ENCODE measurements around the gene CACNG3.
"Not testable (repeated sequence)": the region's sequence is repeated elsewhere in the genome, so short reads cannot be mapped to it uniquely, and the experiment has no call there.

Gene CACNG3

GRCh38 chr16:24255456-24256371, at the start of gene CACNG3:
Gene CACNG3 (plus strand): TSS chr16:24256335. CDS start chr16:24256755, 420 bp downstream.
- peak; percentile 24 for DNase-seq

GRCh38 chr16:24206926-24207325, 49.2 kb upstream of the CACNG3 start:
- DNase-seq: no peak

- DNase-seq: no peak
These were observed 47.4 kb upstream of the CACNG3 start for GRCh38 chr16:24208710-24209109.

GRCh38 chr16:24214992-24215391, 41.1 kb upstream of the CACNG3 start:
- DNase-seq: no peak

GRCh38 chr16:24216961-24217360, 39.2 kb upstream of the CACNG3 start:
- no peak for DNase-seq

GRCh38 chr16:24217461-24217860, 38.7 kb upstream of the CACNG3 start:
- no peak for DNase-seq

GRCh38 chr16:24218299-24218698, 37.8 kb upstream of the CACNG3 start:
- DNase-seq: no peak

GRCh38 chr16:24221219-24221618, 34.9 kb upstream of the CACNG3 start:
- DNase-seq: no peak

GRCh38 chr16:24228514-24228913, 27.6 kb upstream of the CACNG3 start:
- DNase-seq: no peak

GRCh38 chr16:24232936-24233335, 23.2 kb upstream of the CACNG3 start:
- no peak for DNase-seq

- DNase-seq: no peak
These were observed 21.4 kb upstream of the CACNG3 start for GRCh38 chr16:24234737-24235136.

- no peak for DNase-seq
These were observed 20.3 kb upstream of the CACNG3 start for GRCh38 chr16:24235806-24236205.

GRCh38 chr16:24238846-24239245, 17.3 kb upstream of the CACNG3 start:
- not testable (repeated sequence) for DNase-seq

GRCh38 chr16:24246911-24247607, 9.1 kb upstream of the CACNG3 start:
- no peak for DNase-seq

GRCh38 chr16:24253192-24253591, 2.9 kb upstream of the CACNG3 start:
- DNase-seq: peak; percentile 6

- no peak for DNase-seq
These were observed 1.8 kb downstream of the CACNG3 start for GRCh38 chr16:24257958-24258357.

GRCh38 chr16:24258791-24259190, 2.7 kb downstream of the CACNG3 start:
- no peak for DNase-seq

GRCh38 chr16:24262816-24263215, 6.7 kb downstream of the CACNG3 start:
- DNase-seq: no peak

- no peak for DNase-seq
These were observed 14.7 kb downstream of the CACNG3 start for GRCh38 chr16:24270721-24271442.

- no peak for DNase-seq
These were observed 16.2 kb downstream of the CACNG3 start for GRCh38 chr16:24272379-24272778.

- DNase-seq: no peak
These were observed 17.5 kb downstream of the CACNG3 start for GRCh38 chr16:24273508-24274182.

GRCh38 chr16:24275413-24275812, 19.3 kb downstream of the CACNG3 start:
- no peak for DNase-seq

GRCh38 chr16:24279982-24280515, 23.9 kb downstream of the CACNG3 start:
- DNase-seq: no peak
